SHP77 (cell line): ENCODE results near the gene CKS1B.

ENCODE experiments used
- DNase-seq, 2 experiments: peaks; one replicate each; lab custom pipeline; 2025; lab: John Stamatoyannopoulos, UW

CKS1B gene

DNA sequence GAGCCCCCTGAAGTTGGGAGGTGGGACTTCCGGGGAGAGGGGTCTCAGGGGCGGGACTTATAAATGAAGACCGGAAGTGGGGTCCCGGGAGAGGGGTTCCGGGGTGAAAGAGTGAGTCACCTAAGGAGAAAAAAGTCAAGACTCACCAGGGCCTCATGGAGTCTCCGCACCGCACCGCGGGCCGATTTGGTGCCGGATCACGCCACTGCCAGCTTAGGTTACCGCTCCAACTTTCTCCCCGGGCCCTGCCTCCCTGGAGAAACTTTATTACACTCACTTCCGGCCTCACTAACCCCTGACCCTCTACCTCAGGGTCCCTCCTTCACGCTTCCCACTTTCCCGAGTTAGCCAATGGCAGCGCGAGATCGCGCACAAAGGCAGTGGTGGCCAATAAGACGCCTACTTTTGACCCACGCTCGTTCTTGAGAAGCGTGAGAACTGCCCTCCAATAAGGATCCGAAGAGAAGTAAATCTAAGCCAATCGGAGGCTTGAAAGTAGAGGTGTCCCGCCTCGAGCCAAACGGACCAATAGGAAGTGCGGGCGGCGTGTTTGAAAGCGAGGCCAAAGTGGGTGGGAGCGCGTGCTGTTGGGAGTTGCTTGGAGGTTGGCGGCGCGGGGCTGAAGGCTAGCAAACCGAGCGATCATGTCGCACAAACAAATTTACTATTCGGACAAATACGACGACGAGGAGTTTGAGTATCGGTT lies at the start of gene CKS1B:
Gene CKS1B (plus strand): TSS at position 580 of the 706 bp plus-strand sequence. CDS start 65 bp downstream, at position 645.
- DNase-seq = peak; percentile 100

DNA sequence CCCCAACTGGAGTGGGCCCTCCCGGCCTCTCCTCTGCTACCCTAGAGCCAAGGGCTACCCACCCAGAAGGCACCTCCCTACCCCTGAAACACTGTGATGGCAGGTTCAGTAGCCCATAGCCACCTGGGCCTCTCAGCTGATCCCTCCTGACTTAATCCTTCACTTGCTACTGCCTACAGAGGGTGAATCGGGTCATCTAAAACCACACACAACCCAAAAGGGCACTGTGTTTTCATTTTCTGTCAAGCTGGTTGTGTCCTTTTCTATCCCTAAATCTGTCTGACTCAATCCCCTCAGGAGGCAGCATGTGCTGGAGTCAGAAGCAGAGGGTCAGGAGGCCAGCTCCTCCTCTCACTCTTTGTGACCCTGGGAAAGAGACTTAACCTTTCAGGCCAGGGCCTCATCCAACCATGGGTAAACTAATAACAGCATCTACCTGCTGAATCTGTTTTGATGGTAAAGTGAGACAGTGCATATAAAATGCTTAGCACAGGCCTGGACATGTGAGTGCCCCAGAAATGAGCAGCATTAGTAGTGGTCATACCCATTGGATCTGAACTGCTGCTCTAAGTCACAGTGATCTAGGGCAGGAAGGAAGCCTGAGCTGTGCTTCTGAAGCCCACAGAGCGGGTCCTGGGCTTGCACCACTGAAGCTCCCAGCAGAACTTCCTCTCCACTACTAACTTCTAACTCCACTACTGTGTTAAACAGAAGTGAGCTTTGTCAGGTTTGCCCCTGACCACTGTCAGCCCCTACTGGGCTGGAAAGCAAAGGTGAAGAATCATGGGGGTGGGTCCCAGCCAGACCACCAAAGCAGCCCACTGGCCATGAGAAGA lies 48.9 kb upstream of the CKS1B start:
- DNase-seq = no peak

DNA sequence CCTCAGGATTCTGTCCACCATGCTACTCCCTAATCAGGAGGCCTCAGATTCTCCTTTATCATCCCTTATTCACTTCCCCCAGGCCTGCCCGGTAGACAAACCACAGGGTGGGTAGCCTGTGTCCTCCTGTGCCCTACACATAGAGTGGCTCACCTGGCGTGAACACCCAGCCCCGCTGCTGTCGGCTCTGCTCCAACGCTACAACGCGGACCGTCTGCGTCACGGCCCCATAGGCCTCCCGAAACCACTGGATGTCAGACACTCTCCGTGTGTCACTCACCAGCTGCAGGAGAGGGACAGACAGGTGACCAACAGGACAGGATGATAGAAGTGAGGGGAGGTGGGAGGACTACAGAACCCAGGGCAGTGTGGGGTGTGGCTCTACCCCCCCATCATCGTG lies 48.3 kb upstream of the CKS1B start:
- no peak for DNase-seq

DNA sequence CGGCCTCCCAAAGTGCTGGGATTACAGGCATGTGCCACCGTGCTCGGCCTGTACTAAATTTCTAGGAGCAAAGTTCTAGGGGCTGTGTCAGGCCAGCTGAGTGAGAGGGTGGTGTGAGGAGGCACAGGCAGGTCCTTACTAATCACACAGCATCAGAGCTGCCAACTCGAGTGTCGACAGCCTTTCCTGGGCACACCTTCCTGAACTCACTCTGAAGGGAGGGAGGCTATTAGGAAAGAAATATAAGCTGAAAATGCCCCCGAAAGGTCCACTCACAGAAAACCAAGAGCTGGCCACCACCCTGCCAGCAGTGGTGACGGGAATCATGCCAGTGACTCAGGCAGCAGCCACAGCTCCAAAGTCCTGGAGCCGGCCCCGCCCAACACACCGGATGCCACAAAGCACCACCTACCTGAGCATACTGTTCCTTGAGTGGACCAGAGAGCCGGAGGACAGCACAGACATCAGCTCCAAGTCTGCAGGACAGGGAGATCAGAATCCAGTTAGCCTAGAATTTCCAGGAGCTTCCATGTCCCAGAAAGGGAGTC lies 42.5 kb upstream of the CKS1B start:
- DNase-seq = no peak

DNA sequence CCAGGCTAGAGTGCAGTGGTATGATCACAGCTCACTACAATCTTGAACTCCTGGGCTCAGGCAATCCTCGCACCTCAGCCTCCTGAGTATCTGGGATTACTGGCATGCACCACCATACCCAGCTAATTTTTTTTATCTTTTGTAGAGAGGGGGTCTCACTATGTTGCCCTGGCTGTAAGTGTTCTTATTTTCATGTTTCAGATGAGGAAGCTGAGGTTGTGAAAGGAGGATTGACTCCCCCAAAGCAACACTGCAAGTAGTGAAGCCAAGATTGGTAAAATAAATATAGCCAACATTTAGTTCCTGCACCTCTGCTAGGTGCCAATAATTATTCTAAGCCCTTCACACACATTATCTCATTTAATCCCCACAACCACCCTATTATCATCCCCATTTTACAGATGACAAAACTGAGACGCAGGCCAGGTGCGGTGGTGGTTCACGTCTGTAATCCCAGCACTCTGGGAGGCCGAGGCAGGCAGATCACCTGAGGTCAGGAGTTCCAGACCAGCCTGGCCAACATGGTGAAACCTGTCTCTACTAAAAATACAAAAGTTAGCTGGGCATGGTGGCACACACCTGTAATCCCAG lies 40.0 kb upstream of the CKS1B start:
- DNase-seq = no peak

DNA sequence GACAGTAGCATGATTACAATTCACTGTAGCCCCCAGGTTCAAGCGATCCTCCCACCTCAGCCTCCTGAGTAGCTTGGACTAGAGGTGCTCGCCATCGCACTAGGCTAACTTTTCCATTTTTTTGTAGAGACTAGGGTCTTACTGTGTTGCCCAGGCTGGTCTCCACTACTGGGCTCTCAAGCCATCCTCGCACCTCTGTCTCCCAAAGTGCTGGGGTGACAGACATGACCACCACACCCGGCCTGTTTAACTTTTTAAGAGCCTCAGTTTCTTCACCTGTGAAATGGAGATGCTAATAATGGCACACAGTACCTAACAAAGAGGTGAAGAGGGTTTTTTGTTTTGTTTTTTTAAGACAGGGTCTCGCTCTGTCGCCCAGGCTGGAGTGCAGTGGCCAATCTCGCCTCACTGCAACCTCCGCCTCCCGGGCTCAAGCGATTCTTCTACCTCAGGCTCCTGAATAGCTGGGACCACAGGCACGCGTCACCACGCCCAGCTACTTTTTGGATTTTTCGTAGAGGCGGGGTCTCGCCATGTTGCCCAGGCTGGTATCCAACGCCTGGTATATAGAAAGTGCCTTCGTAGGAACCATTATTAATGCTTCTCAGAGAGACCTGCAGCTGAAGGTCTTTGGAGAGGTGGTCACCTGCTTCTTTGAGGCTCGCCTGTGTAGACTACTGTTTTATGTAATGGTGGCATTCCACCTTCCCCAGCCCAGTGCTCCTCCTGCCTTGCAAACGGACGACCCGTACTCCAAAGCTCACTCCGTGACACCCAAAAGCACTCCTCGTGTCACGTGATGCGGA lies 38.5 kb upstream of the CKS1B start:
- no peak for DNase-seq

DNA sequence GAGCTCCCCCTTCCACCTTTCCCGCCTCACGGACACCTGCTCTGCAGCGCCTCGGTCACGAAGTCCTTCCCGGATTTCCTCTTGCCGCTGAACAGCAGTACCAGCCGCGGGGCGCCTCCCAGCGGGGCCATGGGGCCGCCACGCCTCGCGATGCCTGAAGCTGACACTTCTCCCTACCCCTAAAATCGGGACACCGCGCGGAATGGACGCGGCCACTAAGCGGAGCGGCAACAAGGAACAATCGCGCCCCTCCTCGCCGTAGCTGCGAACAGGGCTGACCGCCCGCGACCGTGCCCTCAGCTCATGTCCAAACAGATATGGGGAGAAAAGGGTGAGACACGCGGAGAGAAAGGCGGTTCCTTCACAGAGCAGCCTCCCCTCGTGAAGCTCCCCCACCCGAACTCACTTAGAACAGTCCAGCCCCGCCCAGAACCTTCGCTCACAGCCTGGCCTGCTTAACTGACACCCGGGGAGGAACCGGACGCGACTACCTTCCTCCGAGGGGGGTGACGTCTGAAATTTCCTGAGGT lies 37.9 kb upstream of the CKS1B start, which contains the start of gene PMVK:
Gene PMVK (minus strand): TSS at position 165 of the 530 bp plus-strand sequence. CDS start 34 bp downstream, at position 131.
- DNase-seq = peak; percentile 97 to 98

DNA sequence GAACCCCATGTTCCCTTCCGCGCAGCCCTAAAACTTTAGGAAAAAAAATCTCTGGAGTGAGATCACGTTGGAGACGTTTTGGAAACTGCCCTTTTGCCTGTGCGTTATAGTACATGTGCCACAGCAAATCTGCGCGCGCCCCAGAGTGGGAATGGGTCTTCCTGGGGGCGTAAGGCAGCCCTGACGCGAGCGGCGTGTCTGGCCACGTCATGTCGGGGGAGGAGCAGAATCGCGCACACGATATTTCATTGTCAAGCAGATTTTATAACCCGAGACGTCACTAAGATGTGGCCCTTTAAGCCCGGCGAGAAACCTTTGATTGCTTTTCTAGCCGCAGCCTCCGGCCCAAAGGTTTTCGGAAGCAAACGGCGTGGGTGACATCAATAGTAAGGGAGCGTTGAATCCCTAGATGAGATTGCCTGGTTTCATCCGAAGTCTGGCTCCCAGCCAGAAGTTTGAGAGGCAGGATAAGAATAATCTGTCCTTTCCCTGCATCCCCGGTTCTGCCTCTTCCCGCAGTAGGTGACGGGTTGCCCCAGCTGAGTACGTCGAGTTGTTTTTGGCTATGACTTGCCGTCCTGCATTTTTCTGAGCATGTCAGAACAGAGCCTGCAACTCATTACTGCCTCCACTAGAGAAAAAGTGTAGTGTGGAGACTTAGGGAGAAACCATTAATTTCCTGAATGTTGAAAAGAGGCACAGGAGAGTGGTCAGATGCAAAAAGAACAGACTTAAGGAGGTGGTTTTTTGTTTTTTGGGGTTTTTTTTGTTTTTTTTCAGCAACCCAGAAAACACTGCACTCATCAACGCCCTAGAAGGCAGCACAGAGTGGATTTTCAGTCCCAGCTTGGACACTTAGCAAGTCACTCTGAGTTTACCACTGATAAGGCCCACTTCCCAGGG lies 37.1 kb upstream of the CKS1B start:
- peak; percentile 96 to 97 for DNase-seq

DNA sequence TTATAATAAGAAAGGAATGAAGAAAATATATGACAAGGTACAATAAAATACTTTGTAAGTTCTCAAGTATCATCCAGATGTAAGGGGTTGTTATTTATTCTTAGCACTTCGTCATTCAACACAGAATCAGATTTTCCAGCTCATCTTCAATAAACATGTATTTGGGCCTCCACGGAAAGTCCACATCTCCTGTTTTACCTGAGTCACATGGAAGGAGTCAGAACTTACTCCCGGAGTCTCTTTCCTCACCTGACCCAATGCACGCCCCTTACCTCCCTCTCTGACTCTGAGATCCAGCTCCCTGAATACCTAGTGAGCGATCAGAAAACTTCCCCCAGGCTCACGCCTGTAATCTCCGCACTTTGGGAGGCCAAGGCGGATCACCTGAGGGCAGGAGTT lies 36.5 kb upstream of the CKS1B start:
- DNase-seq = no peak

DNA sequence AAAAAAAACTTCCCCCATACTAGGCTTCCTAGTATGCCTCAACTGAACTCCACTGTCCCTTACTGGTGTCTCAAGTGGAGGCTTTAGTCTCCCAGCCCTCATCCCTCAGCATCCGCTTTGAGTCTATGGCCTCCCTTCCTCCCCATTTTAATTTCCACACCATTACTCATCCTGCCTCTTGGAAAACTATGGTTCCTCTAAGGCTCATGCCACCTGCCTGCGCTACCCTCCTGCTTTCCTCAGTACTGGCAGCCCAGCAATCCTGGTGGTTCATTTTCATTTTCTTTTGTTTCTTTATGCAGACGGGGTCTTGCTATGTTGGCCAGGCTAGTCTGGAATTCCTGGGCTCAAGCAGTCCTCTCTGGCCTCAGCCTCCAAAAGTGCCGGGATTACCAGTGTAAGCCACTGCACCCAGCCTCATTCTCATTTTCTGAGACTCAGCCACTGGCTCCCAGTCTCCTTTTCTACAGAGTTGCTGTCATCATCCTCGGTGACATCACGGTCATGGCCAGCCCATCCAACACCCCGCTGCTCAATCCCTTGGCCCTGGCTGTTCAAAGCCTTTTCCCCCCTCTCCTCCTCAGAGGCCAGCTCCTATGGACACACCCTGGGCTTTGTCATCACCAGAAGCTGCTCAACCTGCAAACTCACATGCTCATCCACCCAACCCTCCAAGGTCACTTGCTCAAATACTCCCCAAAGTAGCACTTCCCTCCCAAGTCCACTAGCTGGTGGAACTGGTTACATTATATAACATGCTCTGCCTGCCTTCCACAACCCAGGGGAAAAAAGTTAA lies 35.7 kb upstream of the CKS1B start:
- DNase-seq = no peak

DNA sequence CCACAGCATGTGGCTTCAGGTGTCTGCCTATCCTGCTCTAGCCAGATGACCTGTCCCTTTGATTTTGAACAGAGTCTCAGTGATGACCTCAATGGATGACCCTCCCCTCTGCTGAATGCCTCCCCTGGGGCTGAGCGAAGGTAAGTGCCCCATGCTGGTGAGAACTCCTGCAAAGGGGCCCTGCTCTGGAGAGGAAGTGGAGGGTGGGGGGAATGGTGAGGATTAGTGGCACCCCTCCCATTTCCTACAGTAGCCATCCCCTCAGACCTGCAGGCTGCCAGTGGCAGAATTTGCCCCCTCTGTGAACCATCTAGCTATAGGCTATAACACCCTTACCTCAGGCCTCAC lies 34.3 kb upstream of the CKS1B start:
- DNase-seq = no peak

DNA sequence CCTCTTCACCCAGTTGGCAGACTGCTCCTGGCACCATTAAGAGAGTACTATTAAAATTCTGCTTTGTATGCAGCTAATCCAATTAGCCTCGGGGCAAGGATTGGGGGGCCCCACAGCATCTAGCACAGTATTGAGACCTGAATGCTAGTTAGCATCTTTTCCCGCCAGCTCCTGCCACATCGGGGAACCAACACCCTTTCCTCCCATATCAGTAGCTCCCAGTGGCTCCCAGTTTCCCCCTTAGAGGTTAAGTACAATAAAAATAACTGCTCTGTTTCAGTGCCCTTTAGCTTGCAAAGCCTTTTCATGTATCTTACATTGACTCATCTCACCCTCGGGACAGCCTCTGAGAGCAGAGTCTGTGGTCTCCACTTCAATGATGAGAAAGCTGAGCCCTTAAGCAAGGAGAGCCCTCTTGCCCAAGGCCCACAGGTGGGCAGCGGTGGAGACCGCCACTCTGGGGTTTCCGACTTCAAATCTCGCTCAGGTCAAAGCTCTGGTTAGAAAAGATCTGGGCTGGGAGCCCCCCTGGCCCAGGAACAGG lies 33.8 kb upstream of the CKS1B start:
- no peak for DNase-seq

DNA sequence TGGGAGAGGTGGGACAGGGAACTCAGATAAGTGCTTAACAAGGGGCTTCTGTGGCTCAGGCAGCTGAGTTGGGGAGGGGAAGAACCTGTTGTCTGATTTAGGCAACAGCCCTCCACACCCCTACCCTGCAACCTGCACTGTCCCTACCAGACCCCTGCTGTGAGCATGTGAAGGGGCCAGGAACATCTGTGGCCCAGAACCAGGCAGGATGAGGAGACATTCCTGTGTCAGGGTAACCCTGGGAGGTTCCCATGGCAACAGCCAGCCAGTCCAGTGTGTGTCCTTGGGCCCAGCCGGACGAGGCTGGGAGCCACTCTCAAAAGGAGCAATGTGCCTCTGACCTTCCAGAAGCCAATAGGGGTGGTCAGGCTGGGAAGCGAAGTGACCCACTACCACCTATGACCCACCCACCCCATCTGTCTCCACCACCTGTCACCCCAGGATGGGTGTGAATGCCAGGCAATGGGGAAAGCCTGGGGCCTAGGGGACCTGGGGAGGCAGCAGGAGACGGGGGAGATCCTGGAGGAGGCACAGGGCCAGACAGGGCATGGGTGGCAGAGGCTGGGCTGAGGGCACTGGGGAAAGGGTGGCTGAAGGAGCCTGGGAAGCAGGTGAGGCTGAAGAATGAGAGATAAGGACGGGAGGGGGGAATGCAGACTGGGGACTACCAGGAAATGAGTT lies 33.0 kb upstream of the CKS1B start:
- DNase-seq = no peak

DNA sequence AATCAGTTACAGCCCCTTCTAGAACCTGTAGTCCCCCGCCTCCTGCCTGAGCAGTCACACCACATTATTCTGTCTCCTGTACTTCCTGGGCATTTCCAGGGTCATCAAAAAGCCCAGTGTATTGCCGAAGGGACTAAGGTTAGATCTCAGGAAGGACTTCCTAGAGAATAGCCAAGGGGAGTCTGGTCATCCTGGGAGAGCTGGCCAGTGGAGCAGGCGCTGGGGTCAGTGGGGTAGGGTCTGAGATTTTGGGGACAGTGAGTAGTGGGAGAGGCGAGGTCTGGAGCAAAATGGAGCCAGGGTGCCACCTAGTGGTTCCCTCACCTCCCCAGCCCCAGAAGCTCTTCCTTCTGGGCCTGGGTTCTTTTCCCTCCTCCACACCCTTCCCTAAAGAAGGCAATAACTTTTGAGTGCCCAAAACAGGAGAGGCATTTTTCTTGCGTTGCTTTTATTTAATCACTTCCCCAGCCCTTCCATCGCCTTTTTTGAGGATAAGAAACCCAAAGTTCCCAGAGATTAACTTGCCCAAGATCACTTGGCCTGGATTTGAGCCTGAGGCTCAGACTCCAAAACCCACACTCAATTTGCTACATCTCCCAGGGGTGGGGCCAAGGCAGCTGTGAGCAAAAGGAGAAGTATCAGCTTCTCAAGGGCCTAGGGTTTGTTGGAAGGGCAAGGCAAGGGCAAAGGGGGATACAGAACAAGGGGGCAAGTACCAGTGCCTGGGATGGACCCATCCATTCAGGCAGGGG lies 30.7 kb upstream of the CKS1B start:
- peak; percentile 51 to 56 for DNase-seq

DNA sequence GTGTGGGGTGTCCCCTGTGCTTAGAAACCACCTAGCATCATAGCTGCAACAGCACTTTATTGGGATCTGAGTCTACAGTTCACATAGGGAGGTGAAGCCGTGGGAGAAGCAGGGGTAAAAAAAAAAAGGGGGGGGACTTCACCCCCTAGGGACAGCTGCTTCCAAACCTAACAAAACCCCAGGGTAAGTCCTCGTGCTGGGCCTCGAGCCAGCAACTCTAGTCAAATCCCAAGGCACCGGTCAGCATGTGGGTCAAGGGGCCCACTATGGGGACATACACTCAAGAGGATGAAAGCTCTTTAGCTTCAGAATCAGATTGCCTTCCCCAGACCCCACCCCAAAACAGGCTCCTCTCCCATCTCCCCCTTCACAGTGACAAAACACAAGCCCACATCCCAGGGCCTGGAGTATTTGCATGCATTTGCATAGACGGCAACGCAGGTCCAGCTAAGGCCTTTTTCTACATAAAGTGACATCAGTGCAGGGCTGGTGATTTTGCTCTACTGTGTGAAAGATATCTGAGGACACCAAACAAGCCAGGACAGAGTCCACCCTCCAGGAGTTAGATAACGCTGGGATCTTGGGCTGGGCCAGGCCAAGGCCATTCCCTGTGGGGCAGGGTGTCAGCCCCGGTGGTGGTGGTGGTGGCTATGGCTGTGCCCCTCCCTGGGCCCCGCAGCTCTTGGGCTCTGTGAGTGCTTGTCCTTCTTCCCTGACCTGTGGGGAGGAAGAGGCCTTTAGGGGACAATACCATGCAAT lies 29.9 kb upstream of the CKS1B start:
- DNase-seq = no peak

DNA sequence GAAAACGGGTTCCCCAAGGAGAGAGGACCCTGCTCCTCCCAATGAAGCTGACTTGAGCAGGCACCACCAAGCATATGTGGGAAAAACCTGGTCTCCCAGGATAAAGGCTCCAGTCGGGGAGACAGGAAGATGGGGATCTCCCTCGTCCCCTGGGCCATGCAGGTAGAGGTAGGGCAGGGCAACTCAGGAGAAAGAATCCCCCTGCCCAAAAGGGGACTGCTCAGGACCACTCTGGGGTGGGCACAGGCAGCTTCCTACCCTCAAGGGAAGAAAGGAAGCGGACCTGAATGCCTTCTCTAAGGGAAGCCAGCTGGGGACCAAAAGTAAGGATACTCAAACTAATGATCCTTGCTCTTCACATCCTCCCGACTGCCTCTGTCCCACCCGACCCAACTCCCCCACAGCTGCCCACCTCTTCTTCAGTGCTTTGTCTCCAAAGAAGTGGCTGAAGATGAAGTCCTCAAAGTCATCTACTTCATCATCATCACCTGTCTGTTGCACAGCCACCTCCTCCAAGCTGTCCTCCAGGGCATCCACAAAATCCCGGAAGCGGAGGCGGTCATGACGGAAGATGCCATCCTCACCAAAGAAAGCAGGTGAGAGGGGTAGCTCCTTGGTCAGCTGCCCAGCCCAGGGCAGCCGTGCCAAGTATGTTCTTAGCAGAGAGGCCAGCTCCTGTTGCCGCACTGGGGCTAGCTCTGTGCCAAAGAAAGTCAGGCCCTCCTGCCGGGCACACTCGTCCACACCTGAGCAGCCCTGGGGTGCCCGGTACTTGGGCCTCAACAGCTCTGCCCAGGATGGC lies 29.1 kb upstream of the CKS1B start:
- no peak for DNase-seq
